ENCODE data around the gene ASCL3. TPM values are rescaled to one million over a fixed set of nuclear protein-coding genes. Genes with fewer than 3 reads are reported as not detected.
A peak's percentile ranks its signal among the peaks of the same experiment; 100 is the strongest.

The ASCL3 gene
- total and polyA plus RNA-seq, 2 donors (not counting 1 experiment from before 2014, with no cell fraction given): not detected

GRCh38 chr11:8930456-8931175, 12.2 kb downstream of the ASCL3 start:
- Histone ChIP-seq H3K27me3 (ENCODE audit: control insufficient read depth, insufficient read depth, low read length) (no peaks in the 10 kb centered on the region), H3K36me3 (ENCODE audit: control insufficient read depth, insufficient read depth, low read length) (no peaks in the 10 kb centered on the region), H3K9me3 (ENCODE audit: control insufficient read depth, insufficient read depth, low read depth, low read length) (no peaks in the 10 kb centered on the region), H3K9ac (ENCODE audit: insufficient read depth, low read length) (no peak overlapping the region), H3K79me2 (ENCODE audit: control insufficient read depth, insufficient read depth, low read length) (no peaks in the 10 kb centered on the region), H3K27ac (ENCODE audit: insufficient read depth, low read length) (no peak overlapping the region), H3K4me3 (replicated peaks in 1 of 4; ENCODE audit: control extremely low read depth in 1 of 4, insufficient read depth in 1 of 4, low read depth in 3 of 4, low read length in 4 of 4) (no peak overlapping the region), H3K4me1 (ENCODE audit: control insufficient read depth, extremely low read depth, insufficient read depth, low read length) (peaks cover 7% of the 10 kb centered on the region), H3K4me2 (ENCODE audit: extremely low read depth, insufficient read depth, low read length) (no peak overlapping the region), H2AFZ (ENCODE audit: low read length) (no peak overlapping the region), H4K20me1 (ENCODE audit: control insufficient read depth, extremely low read depth, insufficient read depth, low read length) (no peaks in the 10 kb centered on the region)
- TF ChIP-seq, protein P1, sequence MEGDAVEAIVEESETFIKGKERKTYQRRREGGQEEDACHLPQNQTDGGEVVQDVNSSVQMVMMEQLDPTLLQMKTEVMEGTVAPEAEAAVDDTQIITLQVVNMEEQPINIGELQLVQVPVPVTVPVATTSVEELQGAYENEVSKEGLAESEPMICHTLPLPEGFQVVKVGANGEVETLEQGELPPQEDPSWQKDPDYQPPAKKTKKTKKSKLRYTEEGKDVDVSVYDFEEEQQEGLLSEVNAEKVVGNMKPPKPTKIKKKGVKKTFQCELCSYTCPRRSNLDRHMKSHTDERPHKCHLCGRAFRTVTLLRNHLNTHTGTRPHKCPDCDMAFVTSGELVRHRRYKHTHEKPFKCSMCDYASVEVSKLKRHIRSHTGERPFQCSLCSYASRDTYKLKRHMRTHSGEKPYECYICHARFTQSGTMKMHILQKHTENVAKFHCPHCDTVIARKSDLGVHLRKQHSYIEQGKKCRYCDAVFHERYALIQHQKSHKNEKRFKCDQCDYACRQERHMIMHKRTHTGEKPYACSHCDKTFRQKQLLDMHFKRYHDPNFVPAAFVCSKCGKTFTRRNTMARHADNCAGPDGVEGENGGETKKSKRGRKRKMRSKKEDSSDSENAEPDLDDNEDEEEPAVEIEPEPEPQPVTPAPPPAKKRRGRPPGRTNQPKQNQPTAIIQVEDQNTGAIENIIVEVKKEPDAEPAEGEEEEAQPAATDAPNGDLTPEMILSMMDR (conservative IDR thresholded peaks at IDR 0.05 in 1 of 2, IDR thresholded peaks at IDR 0.05 in 1 of 2; ENCODE audit: low read depth in 1 of 2, low read length in 2 of 2): no peak
- TF ChIP-seq EZH2 (IDR thresholded peaks at IDR 0.05; ENCODE audit: low read length, missing control alignments): no peak
- DNase-seq (ENCODE audit: low read depth in 2 of 2): no peak

DNA sequence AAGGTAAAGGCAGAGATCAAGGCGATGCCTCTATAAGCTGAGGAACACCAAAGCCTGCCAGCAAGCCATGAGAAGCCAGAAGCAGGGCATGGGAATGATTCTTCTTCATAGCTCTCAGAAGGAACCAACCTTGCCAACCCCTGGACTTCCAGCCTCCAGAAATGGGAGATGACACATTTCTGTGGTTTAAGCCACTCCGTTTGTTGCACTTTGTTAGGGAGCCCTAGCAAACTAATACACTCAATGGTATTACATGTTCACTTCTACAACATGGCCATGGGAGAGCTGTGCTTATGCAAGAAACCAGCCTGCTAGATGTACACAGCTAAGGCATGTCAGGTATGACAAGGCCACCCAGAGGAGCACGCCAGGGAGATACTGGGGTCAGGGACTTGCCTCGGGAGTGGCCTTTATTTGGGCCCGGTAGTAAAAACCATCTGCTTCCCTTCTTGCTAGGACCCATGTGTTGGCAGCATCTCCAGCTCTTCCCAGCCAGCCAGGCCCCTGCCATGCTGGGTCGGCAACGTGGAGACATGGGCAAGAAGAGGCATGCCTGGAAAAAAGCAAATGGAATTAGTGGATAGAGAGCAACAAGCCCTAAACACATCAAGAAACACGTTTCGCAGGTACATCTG, 13.7 kb downstream of the ASCL3 start:
- peaks cover 3% of the 10 kb centered on the region for H3K36me3 ChIP-seq (ENCODE audit: control insufficient read depth, insufficient read depth, low read length)
- H3K27ac ChIP-seq (ENCODE audit: insufficient read depth, low read length): no peak overlapping the region
- no peak for TF ChIP-seq EZH2 (IDR thresholded peaks at IDR 0.05; ENCODE audit: low read length, missing control alignments)
- TF ChIP-seq, protein P1 (conservative IDR thresholded peaks at IDR 0.05 in 1 of 2, IDR thresholded peaks at IDR 0.05 in 1 of 2; ENCODE audit: low read depth in 1 of 2, low read length in 2 of 2): no peak
- no peaks in the 10 kb centered on the region for H3K9me3 ChIP-seq (ENCODE audit: control insufficient read depth, insufficient read depth, low read depth, low read length)
- peak in 1 of 2 donors; percentile 45 for DNase-seq (ENCODE audit: low read depth in 2 of 2)
- H3K79me2 ChIP-seq (ENCODE audit: control insufficient read depth, insufficient read depth, low read length): no peaks in the 10 kb centered on the region
- no peak overlapping the region for H3K4me2 ChIP-seq (ENCODE audit: extremely low read depth, insufficient read depth, low read length)
- H4K20me1 ChIP-seq (ENCODE audit: control insufficient read depth, extremely low read depth, insufficient read depth, low read length): no peaks in the 10 kb centered on the region
- no peaks in the 10 kb centered on the region for H3K4me1 ChIP-seq (ENCODE audit: control insufficient read depth, extremely low read depth, insufficient read depth, low read length)
- no peak overlapping the region for H3K4me3 ChIP-seq (replicated peaks in 1 of 4; ENCODE audit: control extremely low read depth in 1 of 4, insufficient read depth in 1 of 4, low read depth in 3 of 4, low read length in 4 of 4)
- no peak overlapping the region for H2AFZ ChIP-seq (ENCODE audit: low read length)
- H3K27me3 ChIP-seq (ENCODE audit: control insufficient read depth, insufficient read depth, low read length): no peaks in the 10 kb centered on the region
- no peak overlapping the region for H3K9ac ChIP-seq (ENCODE audit: insufficient read depth, low read length)

GRCh38 chr11:8928205-8928604, 14.6 kb downstream of the ASCL3 start:
- no peaks in the 10 kb centered on the region for H3K27me3 ChIP-seq (ENCODE audit: control insufficient read depth, insufficient read depth, low read length)
- no peaks in the 10 kb centered on the region for H3K9me3 ChIP-seq (ENCODE audit: control insufficient read depth, insufficient read depth, low read depth, low read length)
- H3K4me1 ChIP-seq (ENCODE audit: control insufficient read depth, extremely low read depth, insufficient read depth, low read length): no peaks in the 10 kb centered on the region
- peaks cover 3% of the 10 kb centered on the region for H3K36me3 ChIP-seq (ENCODE audit: control insufficient read depth, insufficient read depth, low read length)
- H4K20me1 ChIP-seq (ENCODE audit: control insufficient read depth, extremely low read depth, insufficient read depth, low read length): no peaks in the 10 kb centered on the region
- DNase-seq (ENCODE audit: low read depth in 2 of 2): no peak
- no peak for TF ChIP-seq EZH2 (IDR thresholded peaks at IDR 0.05; ENCODE audit: low read length, missing control alignments)
- TF ChIP-seq, protein P1 (conservative IDR thresholded peaks at IDR 0.05 in 1 of 2, IDR thresholded peaks at IDR 0.05 in 1 of 2; ENCODE audit: low read depth in 1 of 2, low read length in 2 of 2): no peak
- no peaks in the 10 kb centered on the region for H3K79me2 ChIP-seq (ENCODE audit: control insufficient read depth, insufficient read depth, low read length)
- H3K9ac ChIP-seq (ENCODE audit: insufficient read depth, low read length): no peak overlapping the region
- H2AFZ ChIP-seq (ENCODE audit: low read length): no peak overlapping the region
- H3K4me3 ChIP-seq (replicated peaks in 1 of 4; ENCODE audit: control extremely low read depth in 1 of 4, insufficient read depth in 1 of 4, low read depth in 3 of 4, low read length in 4 of 4): no peak overlapping the region
- no peak overlapping the region for H3K27ac ChIP-seq (ENCODE audit: insufficient read depth, low read length)
- H3K4me2 ChIP-seq (ENCODE audit: extremely low read depth, insufficient read depth, low read length): no peak overlapping the region

Measured in fibroblast of lung (primary cell).